Panc1 (cell line): ENCODE data around the gene MED12L. TPM values are rescaled to one million over a fixed set of nuclear protein-coding genes. Genes with fewer than 3 reads are reported as not detected.

ENCODE experiments used
- ATAC-seq: fragments of 200-7000 bp; cut with Tn5 transposase; 2 replicates; pipeline ENCODE4 v1.9.1; 2020; ENCODE audit warnings: mild to moderate bottlenecking, moderate library complexity
- BruUV-seq: library from RNA; stranded (reverse); fragments of 400-500 nt; replicated peaks from 2 replicates; lab custom pipeline; 2021; lab: Mats Ljungman, UMichigan
- CTCF ChIA-PET: fragments of 300-600 bp; sonication (Branson Sonifier 250); formaldehyde crosslinking; loops from one replicate; lab custom pipeline; 2022; ENCODE audit warnings: antibody characterized with exemption; lab: Charles Lee
- POLR2A ChIA-PET: fragments of 300-600 bp; sonication (Branson Sonifier 250); formaldehyde crosslinking; loops from one replicate; lab custom pipeline; 2022; ENCODE audit warnings: antibody characterized with exemption; lab: Charles Lee
- DNase-seq: peaks from one replicate; pipeline ENCODE4 v3.0.0-alpha.2; 2010; ENCODE audit warnings: low read depth, low spot score
- H3K27ac ChIP-seq: 2 replicates; pipeline ENCODE4 v1.5.1; 2011; ENCODE audit warnings: mild to moderate bottlenecking, low read length, inconsistent platforms
- H3K27me3 ChIP-seq: fragments of 200-500 bp; sonication (Bioruptor generic); 2 replicates; pipeline ENCODE4 v1.6.0; 2014; ENCODE audit warnings: low read length, inconsistent platforms; ENCODE audit not compliant: control insufficient read depth, insufficient read depth
- H3K36me3 ChIP-seq: fragments of 200-500 bp; sonication (Bioruptor generic); 2 replicates; pipeline ENCODE4 v1.5.1; 2014; ENCODE audit warnings: inconsistent platforms, mild to moderate bottlenecking, low read length, moderate library complexity; ENCODE audit not compliant: control insufficient read depth, insufficient read depth
- H3K4me1 ChIP-seq: 2 replicates; pipeline ENCODE4 v1.5.1; 2011; ENCODE audit warnings: inconsistent platforms, mild to moderate bottlenecking, low read length, moderate library complexity; ENCODE audit not compliant: control insufficient read depth, insufficient read depth
- H3K4me3 ChIP-seq, 2 experiments: 2 replicates each; pipeline ENCODE4 v1.5.1; 2011 to 2012; ENCODE audit warnings: low read depth in 2 of 2, low read length in 2 of 2, mild to moderate bottlenecking in 2 of 2, inconsistent platforms in 1 of 2, moderate library complexity in 1 of 2
- H3K9me3 ChIP-seq: fragments of 200-500 bp; sonication (Bioruptor generic); 2 replicates; pipeline ENCODE4 v1.5.1; 2014; ENCODE audit warnings: low read depth, mild to moderate bottlenecking, inconsistent platforms, low read length, moderate library complexity; ENCODE audit not compliant: control insufficient read depth, insufficient read depth
- POLR2AphosphoS5 ChIP-seq: IDR thresholded peaks from 2 replicates; pipeline ENCODE4 v1.6.1; 2012; ENCODE audit warnings: mild to moderate bottlenecking, low read depth, low read length, moderate library complexity
- SIN3A ChIP-seq: IDR thresholded peaks from 2 replicates; pipeline ENCODE4 v1.6.1; 2012; ENCODE audit warnings: low read depth, mild to moderate bottlenecking, low read length, moderate library complexity, borderline replicate concordance; ENCODE audit not compliant: insufficient read depth
- TCF7L2 ChIP-seq: IDR thresholded peaks from 2 replicates; pipeline ENCODE4 v1.6.1; 2011; ENCODE audit warnings: mild to moderate bottlenecking, low read depth, low read length, inconsistent platforms
- in situ Hi-C: cut with HindIII; loops from 2 replicates; pipeline ENCODE4 v1.10.0; 2016; ENCODE audit warnings: low sequenced_read_pairs, low pct_unique_long_range_greater_than_20kb
- intact Hi-C: fragments of 100-400 bp; cut with micrococcal nuclease; formaldehyde crosslinking; loops from one replicate; pipeline ENCODE4 v1.10.0; 2022; ENCODE audit not compliant: unreplicated experiment
- total RNA-seq: library from RNA; stranded (reverse); gene quantifications from one replicate; pipeline ENCODE4 v1.2.1, GENCODE V29; 2021; ENCODE audit not compliant: unreplicated experiment
- TF ChIP-seq, protein P1 (sequence below), 2 experiments: IDR thresholded peaks; 2 replicates each; pipeline ENCODE4 v1.6.1; 2011 to 2012; ENCODE audit warnings: low read depth in 2 of 2, control low read depth in 1 of 2, low read length in 1 of 2, mild to moderate bottlenecking in 1 of 2, moderate library complexity in 1 of 2; ENCODE audit not compliant: insufficient read depth in 1 of 2
- TF ChIP-seq, protein P2 (sequence below): fragments of 450-650 bp; IDR thresholded peaks from 2 replicates; pipeline ENCODE4 v1.5.1; 2017; ENCODE audit warnings: mild to moderate bottlenecking

The MED12L gene
- total RNA-seq, 1 experiment from 2014 or later: 2.8 TPM

DNA sequence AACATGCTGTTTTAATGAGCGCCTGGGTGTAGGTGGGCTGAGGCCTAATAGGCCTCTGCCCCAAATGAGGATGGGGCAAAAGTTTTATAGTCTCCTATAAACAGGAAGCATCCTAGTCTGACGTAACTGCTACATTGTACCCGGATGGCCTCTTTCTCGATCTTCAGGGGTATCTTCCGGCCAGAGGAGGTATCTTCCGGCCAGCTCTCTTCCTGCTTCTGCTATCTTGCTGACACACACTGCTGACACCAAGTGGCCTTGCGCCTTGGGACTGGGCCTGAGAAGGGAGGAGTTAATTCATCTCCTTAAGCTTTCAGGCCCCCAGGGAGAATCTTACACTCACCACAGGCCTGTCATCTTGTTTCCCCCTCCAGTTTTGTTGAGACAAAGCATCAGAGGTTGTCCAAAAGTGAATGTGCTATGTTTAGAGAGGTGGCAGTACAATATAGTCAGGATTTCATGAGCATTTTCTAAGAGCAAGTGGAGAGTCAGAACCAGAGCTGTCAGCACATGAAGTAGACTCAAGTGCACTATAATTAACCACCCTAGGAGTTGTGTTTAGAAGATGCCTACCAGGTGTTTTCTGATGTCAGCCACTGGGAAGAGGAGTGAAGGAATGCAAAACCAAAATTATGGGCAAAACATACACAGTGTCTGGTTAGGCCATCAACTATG, 391.0 kb downstream of the MED12L start:
- Histone ChIP-seq H3K4me3 (no peak overlapping the region), H3K27me3 (no peaks in the 10 kb centered on the region), H3K36me3 (no peaks in the 10 kb centered on the region), H3K4me1 (no peaks in the 10 kb centered on the region), H3K9me3 (no peaks in the 10 kb centered on the region), H3K27ac (no peak overlapping the region)
- intact Hi-C loops: no loop called here
- no peak for DNase-seq
- CTCF ChIA-PET: no interaction called here
- POLR2A ChIA-PET: no interaction called here
- BruUV-seq: no TSS peak
- TF ChIP-seq TCF7L2: no peak
- TF ChIP-seq, protein P1, sequence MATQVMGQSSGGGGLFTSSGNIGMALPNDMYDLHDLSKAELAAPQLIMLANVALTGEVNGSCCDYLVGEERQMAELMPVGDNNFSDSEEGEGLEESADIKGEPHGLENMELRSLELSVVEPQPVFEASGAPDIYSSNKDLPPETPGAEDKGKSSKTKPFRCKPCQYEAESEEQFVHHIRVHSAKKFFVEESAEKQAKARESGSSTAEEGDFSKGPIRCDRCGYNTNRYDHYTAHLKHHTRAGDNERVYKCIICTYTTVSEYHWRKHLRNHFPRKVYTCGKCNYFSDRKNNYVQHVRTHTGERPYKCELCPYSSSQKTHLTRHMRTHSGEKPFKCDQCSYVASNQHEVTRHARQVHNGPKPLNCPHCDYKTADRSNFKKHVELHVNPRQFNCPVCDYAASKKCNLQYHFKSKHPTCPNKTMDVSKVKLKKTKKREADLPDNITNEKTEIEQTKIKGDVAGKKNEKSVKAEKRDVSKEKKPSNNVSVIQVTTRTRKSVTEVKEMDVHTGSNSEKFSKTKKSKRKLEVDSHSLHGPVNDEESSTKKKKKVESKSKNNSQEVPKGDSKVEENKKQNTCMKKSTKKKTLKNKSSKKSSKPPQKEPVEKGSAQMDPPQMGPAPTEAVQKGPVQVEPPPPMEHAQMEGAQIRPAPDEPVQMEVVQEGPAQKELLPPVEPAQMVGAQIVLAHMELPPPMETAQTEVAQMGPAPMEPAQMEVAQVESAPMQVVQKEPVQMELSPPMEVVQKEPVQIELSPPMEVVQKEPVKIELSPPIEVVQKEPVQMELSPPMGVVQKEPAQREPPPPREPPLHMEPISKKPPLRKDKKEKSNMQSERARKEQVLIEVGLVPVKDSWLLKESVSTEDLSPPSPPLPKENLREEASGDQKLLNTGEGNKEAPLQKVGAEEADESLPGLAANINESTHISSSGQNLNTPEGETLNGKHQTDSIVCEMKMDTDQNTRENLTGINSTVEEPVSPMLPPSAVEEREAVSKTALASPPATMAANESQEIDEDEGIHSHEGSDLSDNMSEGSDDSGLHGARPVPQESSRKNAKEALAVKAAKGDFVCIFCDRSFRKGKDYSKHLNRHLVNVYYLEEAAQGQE (IDR thresholded peaks at IDR 0.05; ENCODE audit: insufficient read depth in 1 of 2, low read depth in 2 of 2, low read length in 1 of 2): no peak
- TF ChIP-seq, protein P2, sequence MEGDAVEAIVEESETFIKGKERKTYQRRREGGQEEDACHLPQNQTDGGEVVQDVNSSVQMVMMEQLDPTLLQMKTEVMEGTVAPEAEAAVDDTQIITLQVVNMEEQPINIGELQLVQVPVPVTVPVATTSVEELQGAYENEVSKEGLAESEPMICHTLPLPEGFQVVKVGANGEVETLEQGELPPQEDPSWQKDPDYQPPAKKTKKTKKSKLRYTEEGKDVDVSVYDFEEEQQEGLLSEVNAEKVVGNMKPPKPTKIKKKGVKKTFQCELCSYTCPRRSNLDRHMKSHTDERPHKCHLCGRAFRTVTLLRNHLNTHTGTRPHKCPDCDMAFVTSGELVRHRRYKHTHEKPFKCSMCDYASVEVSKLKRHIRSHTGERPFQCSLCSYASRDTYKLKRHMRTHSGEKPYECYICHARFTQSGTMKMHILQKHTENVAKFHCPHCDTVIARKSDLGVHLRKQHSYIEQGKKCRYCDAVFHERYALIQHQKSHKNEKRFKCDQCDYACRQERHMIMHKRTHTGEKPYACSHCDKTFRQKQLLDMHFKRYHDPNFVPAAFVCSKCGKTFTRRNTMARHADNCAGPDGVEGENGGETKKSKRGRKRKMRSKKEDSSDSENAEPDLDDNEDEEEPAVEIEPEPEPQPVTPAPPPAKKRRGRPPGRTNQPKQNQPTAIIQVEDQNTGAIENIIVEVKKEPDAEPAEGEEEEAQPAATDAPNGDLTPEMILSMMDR: no peak
- no peak for TF ChIP-seq POLR2AphosphoS5
- TF ChIP-seq SIN3A: no peak
- no peak for ATAC-seq
- in situ Hi-C loops: no loop called here

DNA sequence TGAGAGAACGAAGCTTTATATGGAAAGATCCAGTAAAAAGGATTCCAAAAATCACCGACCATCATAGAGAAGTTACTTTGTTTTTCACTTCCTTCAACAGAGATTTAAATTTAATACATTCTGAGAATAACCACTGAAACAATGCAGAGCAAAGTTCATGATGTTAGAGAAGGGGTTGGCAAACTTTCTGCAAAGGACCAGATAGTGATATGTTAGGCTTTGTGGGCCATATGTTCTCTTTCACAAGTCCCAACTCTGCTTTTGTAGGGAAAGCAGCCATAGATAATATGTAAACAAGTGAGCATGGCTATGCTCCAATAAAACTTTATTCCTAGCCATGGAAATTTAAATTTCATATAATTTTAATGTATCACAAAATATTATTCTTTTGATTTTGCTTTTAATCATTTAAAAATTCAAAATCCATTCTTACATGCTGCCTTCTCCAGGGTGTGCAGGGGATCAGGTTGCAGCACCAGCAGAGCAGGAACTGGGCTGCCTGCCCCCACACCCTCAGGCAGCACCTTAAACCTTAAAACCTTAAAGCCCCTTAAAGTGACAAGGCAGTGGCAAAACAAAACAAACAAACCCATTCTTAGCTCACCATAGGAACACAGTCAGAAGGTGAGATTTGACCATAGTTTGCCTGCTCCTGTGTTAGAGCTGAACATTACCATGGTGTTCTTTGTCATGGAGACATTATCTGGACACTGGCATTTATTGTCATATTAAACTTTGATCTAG, 392.3 kb downstream of the MED12L start:
- H3K9me3 ChIP-seq: no peaks in the 10 kb centered on the region
- H3K27ac ChIP-seq: no peak overlapping the region
- BruUV-seq: no TSS peak
- CTCF ChIA-PET: no interaction called here
- no peaks in the 10 kb centered on the region for H3K4me1 ChIP-seq
- H3K36me3 ChIP-seq: no peaks in the 10 kb centered on the region
- H3K4me3 ChIP-seq: no peak overlapping the region
- POLR2A ChIA-PET: no interaction called here
- TF ChIP-seq POLR2AphosphoS5 (no peak), SIN3A (no peak), TCF7L2 (no peak)
- TF ChIP-seq, protein P2: no peak
- TF ChIP-seq, protein P1 (IDR thresholded peaks at IDR 0.05; ENCODE audit: insufficient read depth in 1 of 2, low read depth in 2 of 2, low read length in 1 of 2): no peak
- ATAC-seq (no peak), DNase-seq (no peak)
- no peaks in the 10 kb centered on the region for H3K27me3 ChIP-seq
- intact Hi-C loops: no loop called here
- in situ Hi-C loops: no loop called here
